NCI-H2171 treated with DMSO at 0.1 percent for 48 hours (cell line): ENCODE data around the gene MYO10.
A peak's percentile ranks its signal among the peaks of the same experiment; 100 is the strongest.
"Not testable (repeated sequence)": the region's sequence is repeated elsewhere in the genome, so short reads cannot be mapped to it uniquely, and the experiment has no call there.

Source experiments
- DNase-seq: peaks from one replicate; lab custom pipeline; 2025; lab: John Stamatoyannopoulos, UW

Gene MYO10

DNA sequence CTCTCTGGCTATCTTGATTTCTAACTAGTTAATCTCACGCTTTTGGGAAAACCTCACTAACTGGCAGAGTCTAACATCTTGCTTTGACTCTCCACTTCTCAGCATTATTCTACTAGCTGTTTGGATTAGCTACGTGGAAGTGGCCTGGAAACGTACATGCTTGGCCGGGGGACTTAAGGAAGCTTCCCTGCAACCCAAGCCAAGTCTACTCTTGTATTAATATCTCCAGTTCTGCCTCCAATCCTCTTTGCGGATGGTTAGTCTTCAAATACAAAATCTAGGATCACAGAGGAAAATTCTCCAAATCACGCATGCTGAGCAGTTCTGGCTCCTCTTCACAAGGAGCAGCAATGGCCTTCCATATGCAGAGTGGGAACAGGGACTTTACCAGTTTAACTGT lies 267.5 kb downstream of the MYO10 start:
- DNase-seq, result no peak

DNA sequence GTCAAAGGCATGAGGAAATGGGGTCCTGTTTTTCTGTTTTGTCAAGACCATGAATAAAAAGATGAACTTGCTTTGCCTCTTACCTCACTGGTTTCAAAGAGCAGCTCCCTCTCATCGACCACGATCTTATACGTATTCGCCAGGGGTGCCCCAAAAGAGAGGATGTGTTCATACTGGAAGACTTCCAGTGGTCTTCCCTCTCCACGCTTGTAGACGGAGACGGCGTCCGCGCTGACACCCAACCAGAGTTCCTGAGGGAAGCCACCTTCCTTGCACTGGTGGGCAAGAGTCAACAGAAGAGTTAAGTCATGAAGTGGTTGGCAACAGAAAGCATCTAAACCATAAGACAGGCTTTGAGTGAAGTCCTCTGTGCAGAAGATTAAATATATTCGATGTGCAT lies 267.9 kb downstream of the MYO10 start:
- DNase-seq, result no peak

DNA sequence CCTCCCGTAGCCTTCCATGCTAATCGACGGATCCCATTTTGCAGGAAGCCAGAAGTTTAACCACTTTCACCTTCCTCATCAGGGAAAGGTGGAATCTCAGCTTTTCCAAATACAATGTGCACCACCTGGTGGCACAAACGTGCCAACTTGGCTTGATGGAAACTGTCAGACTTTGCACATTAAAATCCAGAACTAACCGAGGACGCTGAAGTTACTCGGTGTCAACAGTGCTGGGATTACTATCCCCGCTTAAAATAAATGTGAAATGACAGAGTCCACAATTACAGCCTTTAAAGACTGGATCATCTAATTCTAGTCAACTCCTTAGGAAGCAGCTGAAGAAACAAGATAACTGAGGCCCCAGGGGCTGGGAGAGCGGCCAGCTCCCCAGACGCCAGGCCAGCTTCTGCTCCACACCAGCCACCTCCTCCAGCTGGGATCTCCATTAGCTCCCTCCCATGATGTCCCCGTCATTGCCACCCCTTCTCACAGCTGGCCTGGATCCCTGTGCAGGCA lies 269.1 kb downstream of the MYO10 start:
- peak; percentile 43 for DNase-seq

DNA sequence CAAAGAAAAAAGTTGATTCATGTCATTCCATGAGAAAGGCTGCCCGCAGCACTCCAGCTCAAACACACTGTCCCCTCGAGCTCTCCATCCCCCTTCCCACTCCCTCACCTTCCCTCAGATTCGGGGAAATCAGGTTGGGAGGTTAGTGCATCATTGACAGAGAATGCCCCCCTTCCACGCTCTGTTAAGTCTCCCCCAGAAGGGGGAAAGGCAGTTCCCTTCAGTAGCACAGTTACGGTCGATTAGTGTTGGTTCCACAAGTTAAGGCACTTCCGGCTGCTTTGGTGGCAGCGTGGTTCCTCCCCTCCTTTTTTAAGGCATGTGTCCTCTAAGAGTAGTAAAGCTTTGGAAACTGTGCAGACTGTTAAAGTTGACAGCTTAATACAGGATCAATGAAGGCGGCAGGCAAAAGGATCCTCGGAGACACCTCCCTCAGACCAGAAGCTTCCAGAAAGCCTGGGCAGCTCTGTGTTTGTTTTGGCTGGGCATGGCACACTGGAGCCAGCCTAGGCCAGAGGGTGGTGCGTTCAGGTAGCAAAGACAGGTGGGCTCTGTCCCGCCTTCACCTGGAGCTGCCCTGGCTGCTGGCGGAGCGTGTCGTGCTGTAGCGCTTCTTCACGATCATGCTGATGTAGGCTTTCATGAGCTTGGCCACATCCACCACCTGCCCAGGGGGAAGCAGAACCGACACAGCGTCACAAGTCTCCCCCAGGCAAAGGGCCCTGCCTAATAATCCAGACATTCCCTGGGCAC lies 269.8 kb downstream of the MYO10 start:
- no peak for DNase-seq

DNA sequence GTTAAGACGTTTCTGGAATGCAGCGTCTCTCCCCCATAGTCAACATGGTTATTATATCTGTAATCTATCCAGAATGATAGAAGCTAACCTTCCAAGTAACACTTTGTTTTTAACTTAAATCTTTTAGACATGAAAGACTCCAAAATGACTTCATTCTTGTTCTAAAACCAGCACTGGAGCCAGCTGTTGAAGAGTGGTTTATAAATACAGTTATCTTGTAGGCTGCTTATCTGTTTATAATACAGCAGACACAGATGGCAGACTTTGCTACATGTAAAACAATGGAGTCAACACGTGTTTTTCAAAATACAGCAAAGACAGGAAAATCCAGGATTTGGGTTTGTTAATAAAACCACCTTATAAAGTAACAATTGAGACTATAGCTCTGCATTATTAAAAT lies 270.5 kb downstream of the MYO10 start:
- DNase-seq, result no peak

DNA sequence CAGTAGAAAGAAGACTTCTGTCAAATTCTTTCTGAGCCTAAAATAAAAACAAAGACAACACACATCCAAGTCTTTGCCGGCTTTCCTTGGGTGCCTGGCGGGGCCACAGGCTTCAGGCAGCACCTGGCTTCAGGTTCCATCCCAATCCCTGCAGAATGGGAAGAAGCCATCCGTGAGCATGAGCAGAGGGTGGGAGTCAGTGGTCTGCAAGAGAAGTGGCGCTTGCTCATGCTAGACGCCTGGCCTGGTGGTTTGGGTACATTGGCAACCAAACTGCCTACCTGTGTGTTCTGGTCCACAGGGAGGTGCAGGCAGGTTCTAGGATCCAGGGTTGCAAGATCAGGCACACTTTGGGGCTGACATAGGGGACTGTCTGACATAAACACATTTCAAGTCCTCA lies 271.7 kb downstream of the MYO10 start:
- no peak for DNase-seq

DNA sequence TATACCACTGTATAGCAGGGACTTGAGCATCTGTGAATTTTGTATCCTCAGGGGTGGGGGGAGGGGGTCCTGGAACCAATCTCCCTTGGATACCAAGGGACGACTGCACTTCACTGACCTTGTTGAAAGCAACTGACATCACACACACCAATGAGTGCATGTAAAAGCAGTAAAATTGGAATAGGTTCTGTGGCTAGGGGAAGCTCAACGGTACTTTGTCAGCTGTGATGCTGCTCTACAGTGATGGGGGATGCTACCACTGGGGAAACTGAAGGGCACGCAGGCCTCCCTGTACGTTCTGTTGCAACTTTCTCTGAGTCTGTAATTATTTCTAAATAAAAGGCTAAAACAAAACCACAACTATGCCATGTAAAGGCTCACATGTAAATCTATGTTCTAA lies 272.2 kb downstream of the MYO10 start:
- no peak for DNase-seq

DNA sequence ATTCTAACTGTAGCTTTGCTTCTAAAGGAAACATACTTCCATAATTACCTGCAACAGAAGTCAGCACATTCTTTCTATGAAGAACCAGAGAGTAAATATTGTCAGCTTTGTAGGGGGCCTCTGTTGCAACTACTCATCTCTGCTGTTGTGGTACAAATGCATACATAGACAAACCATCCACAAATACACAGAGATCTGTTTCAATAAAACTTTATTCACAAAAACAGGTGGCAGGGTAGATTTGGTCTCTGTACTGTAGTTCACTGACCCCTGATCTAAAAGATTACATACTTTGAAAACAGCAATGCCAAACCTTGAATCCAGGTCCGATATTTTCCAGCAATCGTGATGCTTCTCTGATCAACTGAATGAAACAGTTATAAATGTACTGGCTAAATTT lies 274.4 kb downstream of the MYO10 start:
- DNase-seq, result no peak

DNA sequence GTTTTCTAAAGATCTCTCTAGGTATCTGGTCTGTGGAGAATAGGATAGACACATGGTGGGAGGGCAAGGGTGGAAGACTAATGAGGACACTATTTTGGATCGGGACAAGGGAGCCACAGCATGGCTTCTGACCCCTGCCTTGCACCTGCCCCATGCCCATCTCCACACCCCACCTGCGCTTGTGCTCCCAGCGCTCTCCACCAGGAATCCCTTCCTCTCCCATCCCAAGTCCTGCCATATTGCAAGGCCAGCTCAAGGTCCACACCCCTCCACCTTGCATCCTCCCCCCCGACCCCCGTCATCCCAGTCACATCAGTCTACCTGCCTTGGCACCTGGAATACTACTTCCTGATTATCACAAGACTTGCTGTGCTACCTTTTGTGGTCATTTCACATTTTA lies 275.1 kb downstream of the MYO10 start:
- no peak for DNase-seq

DNA sequence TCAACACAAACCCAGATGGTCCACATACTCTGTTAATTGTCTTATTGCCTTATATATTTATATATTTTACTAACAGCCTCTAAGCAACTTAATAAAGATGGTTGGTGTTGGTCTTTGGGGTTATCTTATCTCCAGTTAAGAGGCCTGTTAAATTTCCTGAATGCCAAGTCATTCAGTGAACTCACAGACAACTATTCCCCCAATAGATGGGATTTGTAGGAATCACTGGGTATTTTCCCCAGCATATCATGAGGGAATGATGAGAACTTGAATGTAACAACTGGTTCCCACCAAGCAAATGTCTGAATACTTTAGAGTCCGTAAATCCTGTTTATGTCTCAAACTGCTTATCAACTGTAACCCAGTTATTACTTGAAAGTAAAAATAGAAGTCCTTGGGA lies 276.6 kb downstream of the MYO10 start:
- no peak for DNase-seq

DNA sequence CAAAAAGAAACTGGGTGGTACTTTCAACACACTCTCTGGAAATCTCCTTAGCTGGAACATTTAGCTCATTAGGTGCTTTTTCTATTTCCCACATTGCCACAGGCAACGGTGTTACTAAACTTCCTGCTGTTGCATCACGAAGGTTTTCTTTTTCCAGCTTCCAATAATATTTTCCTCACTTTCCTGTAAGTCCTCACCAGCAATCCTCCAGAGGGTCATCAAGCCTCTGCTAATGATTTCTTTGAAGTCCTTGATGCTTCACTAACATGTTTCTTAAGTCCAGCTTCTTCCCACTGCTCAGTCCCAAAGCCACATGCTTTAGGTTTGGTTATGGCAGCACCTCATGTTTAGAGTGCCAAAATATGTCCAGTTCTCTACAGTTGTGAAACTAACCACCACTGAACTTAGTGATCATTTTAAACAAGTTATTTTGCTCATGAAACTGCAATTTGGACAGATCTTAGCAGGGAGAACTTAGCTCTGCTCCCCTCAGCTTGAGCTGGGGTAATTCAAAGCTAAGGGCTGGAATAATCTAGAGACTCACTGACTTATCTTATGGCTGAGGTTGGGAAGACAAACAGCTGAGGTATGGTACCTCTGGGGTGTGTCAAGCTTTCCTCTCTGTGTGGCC lies 279.4 kb downstream of the MYO10 start:
- no peak for DNase-seq

DNA sequence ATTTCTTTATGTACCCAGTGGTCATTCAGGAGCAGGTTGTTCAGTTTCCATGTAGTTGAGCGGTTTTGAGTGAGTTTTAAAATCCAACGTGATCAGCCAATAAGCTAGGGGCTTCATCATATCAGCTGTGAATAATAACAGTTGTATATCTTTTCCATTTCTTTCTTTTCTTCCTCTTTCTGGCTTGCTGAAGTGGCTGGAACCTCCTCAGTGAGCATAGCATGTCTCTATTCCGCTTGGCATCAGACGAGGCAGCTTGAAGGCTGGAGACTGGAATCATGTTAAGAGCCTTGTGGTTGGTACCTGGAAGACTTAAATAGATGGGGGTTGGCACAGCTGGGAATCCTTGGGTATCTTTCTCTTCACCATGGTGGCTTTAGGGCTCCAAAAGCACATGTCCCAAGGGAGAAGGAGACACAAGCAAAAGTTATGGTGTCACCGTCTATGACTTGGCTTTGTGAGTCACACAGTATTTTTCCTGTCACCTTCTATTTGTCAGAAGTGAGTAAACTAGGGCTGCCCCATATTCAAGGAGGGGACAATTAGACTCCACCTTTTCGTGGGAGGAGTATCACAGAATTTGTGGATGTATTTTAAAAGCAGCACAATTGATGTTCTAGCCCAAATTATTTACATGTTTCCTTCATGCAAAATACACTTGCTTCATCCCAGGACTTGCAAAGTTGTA lies 281.3 kb downstream of the MYO10 start:
- DNase-seq, result no peak

DNA sequence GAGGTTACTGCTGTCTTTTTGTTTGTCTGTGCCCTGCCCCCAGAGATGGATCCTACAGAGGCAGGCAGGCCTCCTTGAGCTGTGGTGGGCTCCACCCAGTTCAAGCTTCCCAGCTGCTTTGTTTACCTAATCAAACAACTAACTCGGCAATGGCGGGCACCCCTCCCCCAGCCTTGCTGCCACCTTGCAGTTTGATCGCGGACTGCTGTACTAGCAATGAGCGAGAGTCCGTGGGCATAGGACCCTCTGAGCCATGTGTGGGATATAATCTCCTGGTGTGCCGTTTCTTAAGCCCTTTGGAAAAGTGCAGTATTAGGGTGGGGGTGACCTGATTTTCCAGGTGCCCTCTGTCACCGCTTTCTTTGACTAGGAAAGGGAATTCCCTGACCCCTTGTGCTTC lies 287.3 kb downstream of the MYO10 start:
- DNase-seq, result not testable (repeated sequence)

DNA sequence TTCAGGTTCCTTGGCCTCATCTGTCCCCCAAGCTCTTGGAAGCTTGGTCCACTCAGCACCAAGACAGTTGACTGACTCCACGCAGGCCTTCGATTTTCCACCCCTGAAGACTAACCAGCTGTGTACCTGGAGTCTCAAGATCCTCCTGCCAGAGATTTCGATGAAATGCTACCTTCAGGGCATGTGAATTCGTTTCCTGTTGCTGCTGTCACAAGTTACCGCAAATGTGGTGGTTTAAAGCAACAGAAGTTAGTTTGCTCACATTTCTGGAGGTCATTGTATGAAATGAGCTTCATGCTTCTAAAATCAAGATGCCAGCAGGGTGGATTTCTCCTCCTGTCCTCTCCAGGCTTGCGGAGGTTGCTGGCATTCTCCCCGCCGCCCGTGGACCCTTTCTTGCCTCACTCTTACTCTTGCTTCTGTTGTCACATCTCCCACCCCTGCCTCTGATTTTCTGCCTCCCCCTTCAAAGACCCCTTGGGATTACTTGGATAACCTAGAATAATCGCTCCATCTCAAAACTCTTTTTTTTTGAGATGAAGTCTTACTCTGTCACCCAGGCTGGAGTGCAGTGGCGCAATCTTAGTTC lies 291.7 kb downstream of the MYO10 start:
- DNase-seq, result no peak

DNA sequence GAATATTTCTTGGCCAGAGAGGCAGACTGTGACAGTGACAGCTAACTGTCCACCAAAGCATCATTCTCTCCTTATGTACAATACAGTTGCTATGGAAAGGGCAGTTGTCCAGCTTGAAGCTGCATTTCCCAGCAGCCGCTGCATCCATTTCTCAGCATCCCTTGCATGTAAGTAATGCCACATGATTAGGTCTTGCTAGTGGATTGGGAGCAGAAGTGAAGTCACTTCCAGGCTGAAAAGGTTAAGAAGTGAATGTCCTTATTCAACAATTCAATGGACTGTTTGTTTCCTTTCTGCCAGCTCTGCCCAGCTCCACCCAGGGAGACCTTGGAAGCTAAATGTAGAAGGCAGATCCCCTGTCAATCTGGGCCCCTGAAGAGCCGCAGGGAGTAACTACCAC lies 293.2 kb downstream of the MYO10 start:
- no peak for DNase-seq

DNA sequence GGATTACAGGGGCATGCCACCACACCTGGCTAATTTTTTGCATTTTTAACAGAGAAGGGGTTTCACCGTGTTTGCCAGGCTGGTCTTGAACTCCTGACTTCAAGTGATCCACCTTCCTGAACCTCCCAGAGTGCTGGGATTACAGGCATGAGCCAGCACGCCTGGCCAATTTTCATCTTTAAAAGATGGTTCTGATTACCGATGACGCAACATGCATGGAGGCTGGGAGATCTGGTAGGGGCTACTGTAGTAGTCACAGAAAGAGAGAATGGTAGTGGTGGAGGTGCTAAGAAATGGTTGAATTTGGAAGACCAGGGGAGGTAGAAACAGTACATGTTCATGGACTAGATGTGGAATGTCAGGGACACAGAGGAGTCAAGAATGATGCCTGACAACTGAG lies 296.9 kb downstream of the MYO10 start:
- no peak for DNase-seq

DNA sequence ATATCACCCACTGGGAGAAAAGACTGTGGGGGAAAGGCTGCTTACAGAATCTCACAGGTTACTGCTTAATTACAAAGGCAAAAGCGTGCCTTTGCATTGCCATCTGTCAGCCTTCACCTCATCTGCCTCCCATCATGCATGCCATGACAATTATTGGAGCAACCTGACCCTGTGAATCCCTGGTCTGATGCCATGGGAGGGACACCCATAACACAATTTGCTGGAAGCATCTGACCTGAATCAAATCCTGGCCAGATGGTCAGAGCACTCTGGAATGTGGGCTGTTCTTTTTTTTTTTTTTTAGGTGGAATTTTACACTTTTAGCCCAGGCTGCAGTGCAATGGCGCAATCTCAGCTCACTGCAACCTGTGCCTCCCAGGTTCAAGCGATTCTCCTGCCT lies 307.7 kb downstream of the MYO10 start:
- peak; percentile 95 for DNase-seq

DNA sequence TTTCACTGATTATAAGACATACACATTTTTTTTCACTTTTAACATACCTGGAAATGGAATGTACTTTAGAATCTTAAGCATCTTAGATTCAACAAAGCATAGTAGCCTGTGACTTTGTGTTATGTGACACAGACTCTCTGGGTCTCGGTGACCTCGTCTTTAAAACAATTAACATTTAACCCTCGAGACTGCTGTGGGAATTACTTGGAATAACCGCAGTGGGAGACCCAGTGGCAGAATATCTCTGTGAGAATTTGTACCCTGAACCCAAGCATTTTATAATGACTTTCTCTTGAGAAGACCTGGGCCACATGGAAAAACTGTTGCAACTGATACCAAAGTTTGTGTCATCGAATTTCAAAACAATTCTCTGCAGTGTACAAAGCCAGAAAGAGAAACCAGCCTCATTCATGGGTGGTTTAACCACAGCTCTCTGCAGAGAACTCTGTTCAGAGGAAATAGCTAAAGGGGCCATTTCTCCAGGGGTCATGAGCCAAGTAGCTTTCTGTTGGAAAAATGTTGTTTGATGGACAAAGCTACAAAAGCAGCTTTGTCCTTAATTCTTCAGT lies 309.3 kb downstream of the MYO10 start:
- DNase-seq, result no peak

DNA sequence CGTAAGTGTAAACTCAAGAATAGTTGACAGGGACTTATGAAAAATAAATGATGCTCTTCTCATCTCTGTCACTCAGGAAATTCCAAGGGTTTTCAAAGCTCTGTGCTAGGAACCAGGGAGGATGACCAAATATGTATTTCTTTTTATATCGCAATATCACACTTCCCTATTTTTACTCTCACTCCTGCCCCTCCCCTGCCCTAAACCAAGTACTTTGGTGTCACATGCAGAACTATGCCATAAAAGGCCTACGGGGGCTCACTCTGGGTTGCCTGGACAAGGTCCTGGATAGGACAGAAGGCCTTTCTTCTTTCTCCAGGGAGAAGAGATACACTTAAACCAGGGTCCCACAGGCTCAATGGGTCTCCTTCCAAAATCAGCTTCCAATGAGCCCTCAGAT lies 311.0 kb downstream of the MYO10 start:
- DNase-seq, result no peak

DNA sequence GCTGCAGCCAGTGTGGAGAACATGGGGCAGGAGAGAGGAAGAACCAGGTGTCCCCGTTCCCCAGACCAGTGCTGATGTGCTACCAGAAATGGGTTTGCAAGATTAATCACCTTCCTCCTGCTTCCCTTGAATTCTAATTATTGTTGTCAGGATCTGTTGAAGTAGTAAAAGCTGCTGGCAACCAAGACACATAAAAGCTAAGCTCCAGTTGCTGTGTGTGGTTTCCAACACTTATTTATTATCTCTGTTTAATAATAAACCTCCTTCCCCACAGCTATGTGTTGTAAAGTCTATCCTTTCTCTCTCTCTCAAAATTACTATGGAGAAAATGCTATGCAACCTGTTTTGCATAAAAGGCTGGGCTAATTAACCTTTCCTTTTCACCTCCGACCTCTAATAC lies 317.0 kb downstream of the MYO10 start:
- no peak for DNase-seq

DNA sequence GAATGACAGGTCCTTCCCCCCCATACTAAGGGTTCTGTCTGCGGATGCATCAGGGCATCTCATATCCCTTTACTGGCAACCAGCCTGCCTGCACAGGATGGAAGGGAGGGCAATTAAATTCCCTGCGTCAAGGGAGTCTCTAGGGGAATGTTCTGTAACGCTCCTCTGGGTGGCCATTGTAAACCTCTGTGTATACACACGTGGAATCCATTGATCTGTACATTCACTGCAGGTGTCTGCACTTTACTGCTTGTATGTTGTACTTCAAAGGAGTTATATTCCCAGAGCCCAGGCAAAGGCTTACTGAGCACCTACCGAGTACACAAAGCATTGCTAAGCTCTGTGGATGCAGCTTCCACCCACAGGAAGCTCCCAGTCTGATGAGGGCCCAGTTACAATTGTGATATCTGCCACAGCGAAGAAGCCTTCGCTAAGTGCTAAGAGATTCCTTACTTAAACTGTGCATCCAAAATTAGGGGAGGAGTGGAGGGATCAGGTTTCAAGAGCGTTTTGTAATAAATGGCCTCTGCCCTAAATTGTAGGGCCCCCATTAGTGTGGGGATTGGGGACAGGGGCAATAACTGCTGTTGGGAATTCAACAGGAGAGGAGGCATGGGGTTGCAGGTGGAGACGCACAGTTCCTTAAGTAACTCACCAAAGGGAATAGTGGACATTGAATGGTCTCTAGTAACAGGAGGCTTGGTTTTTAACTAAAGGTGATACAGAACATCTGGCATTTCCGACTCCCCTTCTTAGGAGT lies 317.8 kb downstream of the MYO10 start:
- DNase-seq, result peak; percentile 88
